ENCODE measurements around the gene SLC9A8. TPM values are rescaled to one million over a fixed set of nuclear protein-coding genes. Genes with fewer than 3 reads are reported as not detected.

SLC9A8 gene
- total and polyA plus RNA-seq, 9 of the 15 experiments (the other 6 are each of a cell fraction or from before 2014, with no cell fraction given), result 0.56 to 9.7 (median 5.0) TPM

DNA sequence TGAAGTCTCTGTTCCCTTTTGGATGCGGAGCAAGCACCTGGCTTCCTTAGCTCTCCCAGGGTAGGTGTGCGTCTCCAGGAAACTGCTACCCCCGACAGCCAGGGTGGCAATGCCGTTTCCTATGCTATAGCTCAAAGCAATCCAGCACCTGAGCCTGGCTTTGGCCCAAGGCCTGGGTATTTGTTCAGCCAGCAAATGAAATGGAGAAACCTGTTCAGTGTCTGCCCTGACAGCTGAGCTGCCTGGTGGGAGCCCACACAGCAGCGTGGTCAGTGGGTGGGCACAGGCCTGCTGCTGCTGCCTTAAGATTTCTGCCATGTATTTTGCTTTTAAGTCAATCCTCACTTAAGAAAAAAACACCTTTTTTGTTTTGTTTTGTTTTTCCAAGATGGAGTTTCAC, 89.0 kb downstream of the SLC9A8 start (continued):
- TF ChIP-seq, protein P1, sequence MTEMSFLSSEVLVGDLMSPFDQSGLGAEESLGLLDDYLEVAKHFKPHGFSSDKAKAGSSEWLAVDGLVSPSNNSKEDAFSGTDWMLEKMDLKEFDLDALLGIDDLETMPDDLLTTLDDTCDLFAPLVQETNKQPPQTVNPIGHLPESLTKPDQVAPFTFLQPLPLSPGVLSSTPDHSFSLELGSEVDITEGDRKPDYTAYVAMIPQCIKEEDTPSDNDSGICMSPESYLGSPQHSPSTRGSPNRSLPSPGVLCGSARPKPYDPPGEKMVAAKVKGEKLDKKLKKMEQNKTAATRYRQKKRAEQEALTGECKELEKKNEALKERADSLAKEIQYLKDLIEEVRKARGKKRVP (CRISPR knock-in tag; IDR thresholded peaks at IDR 0.05), result no peak
- TF ChIP-seq BRD9 (IDR thresholded peaks at IDR 0.05; ENCODE audit: low read depth, partially characterized antibody), result no peak

DNA sequence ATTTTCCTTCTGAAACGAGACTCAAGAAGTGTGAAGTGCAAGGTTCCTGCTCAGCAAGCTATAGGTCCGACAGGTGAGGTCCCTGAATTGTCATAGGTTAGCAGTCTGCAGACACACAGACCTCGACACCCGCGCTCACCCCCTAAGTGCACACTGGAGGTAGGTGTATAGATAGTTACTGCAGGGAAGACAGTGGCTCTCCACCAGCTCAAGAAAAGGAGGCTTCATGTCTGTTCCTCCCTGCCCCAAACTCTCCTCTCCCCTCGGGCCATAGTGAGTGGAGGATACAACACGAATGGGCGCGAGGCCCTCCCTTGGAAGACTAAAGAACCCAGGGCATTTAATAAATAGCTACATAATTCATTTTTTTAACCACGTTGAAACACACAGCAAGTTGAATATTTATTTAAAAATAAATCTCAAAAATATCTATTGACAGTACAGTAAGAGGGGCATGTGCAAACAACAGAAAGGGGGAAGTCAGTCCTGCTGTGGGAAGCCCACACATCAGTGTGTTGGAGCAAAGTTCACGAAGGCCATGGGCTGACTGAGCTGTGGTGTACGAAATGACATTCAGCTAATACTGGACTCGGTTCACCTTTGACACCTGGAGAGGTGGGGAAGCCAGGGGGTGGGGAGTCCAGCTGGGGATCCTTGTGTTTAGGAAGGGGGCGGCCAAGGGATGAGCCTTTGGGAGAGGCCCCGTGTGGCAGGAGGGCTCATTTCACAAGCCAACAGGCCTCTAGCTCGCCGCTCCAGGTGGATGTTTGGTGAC, 92.0 kb downstream of the SLC9A8 start:
- ATAC-seq, result no peak
- intact Hi-C loops (cut with micrococcal nuclease), result no loop called here
- Histone ChIP-seq H3K27ac (ENCODE audit: extremely low read depth, low read depth, low read length) (no peak overlapping the region), H2AFZ (ENCODE audit: low read depth, low read length) (no peak overlapping the region), H3K4me1 (replicated peaks in 1 of 2; ENCODE audit: control insufficient read depth in 2 of 2, insufficient read depth in 2 of 2, low read length in 2 of 2) (peaks cover 0 to 12% of the 10 kb centered on the region in 2 experiments; a peak in 1 of 5 replicates), H3K9ac (ENCODE audit: insufficient read depth in 1 of 2, low read depth in 2 of 2, low read length in 2 of 2) (no peak overlapping the region), H3K9me3 (replicated peaks; ENCODE audit: control insufficient read depth, insufficient read depth, low read depth, low read length) (no peaks in the 10 kb centered on the region), H3K27me3 (ENCODE audit: control insufficient read depth in 2 of 2, insufficient read depth in 2 of 2, low read length in 2 of 2) (no peaks in the 10 kb centered on the region), H3K79me2 (ENCODE audit: control insufficient read depth, insufficient read depth, low read length) (peaks cover 4% of the 10 kb centered on the region; the same call in 2 of the 3 replicates), H3K4me2 (ENCODE audit: insufficient read depth, low read length) (no peak overlapping the region), H3K4me3 (no peak overlapping the region), H3K36me3 (ENCODE audit: control insufficient read depth, insufficient read depth, low read length) (peaks cover 54% of the 10 kb centered on the region), H4K20me1 (replicated peaks; ENCODE audit: control insufficient read depth, insufficient read depth, low read length) (no peaks in the 10 kb centered on the region), H3K9me1 (ENCODE audit: control insufficient read depth, insufficient read depth, low read length) (no peaks in the 10 kb centered on the region)
- in situ Hi-C loops (cut with MboI), result no loop called here
- peak in 2 of 4 experiments; percentile 12 to 19 for DNase-seq (ENCODE audit: extremely low read depth in 1 of 4, low spot score in 3 of 4)
- POLR2A ChIA-PET, result interaction anchor here (0.5 to 4.0 kb wide), 6 partner anchors 9 to 627 kb away, joined by 3 to 16 read pairs (median 6); partner anchors contain the start of gene ZNFX1
- no TSS peak for BruUV-seq (replicated peaks)
- 86% methylated on average over 16 of the region's 17 CpGs for WGBS (ENCODE audit: insufficient coverage, low coverage, missing lambda C conversion rate)
- no peak for FAIRE-seq
- CTCF ChIA-PET (ENCODE audit: low intra/inter-chr PET ratio), result no interaction called here
- TF ChIP-seq STAG1 (CRISPR knock-in tag; IDR thresholded peaks at IDR 0.05; ENCODE audit: borderline replicate concordance), result no peak
- TF ChIP-seq ZNF431 (CRISPR knock-in tag; IDR thresholded peaks at IDR 0.05), result no peak
- TF ChIP-seq BRD9 (IDR thresholded peaks at IDR 0.05; ENCODE audit: low read depth, partially characterized antibody), result no peak
- TF ChIP-seq, protein P2, sequence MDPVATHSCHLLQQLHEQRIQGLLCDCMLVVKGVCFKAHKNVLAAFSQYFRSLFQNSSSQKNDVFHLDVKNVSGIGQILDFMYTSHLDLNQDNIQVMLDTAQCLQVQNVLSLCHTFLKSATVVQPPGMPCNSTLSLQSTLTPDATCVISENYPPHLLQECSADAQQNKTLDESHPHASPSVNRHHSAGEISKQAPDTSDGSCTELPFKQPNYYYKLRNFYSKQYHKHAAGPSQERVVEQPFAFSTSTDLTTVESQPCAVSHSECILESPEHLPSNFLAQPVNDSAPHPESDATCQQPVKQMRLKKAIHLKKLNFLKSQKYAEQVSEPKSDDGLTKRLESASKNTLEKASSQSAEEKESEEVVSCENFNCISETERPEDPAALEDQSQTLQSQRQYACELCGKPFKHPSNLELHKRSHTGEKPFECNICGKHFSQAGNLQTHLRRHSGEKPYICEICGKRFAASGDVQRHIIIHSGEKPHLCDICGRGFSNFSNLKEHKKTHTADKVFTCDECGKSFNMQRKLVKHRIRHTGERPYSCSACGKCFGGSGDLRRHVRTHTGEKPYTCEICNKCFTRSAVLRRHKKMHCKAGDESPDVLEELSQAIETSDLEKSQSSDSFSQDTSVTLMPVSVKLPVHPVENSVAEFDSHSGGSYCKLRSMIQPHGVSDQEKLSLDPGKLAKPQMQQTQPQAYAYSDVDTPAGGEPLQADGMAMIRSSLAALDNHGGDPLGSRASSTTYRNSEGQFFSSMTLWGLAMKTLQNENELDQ (CRISPR knock-in tag; IDR thresholded peaks at IDR 0.05; ENCODE audit: borderline replicate concordance), result no peak
- TF ChIP-seq CHCHD3 (CRISPR knock-in tag; IDR thresholded peaks at IDR 0.05), result no peak
- TF ChIP-seq, protein P3, sequence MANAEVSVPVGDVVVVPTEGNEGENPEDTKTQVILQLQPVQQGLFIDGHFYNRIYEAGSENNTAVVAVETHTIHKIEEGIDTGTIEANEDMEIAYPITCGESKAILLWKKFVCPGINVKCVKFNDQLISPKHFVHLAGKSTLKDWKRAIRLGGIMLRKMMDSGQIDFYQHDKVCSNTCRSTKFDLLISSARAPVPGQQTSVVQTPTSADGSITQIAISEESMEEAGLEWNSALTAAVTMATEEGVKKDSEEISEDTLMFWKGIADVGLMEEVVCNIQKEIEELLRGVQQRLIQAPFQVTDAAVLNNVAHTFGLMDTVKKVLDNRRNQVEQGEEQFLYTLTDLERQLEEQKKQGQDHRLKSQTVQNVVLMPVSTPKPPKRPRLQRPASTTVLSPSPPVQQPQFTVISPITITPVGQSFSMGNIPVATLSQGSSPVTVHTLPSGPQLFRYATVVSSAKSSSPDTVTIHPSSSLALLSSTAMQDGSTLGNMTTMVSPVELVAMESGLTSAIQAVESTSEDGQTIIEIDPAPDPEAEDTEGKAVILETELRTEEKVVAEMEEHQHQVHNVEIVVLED (CRISPR knock-in tag; IDR thresholded peaks at IDR 0.05), result no peak
- TF ChIP-seq ILK (tag; IDR thresholded peaks at IDR 0.05; ENCODE audit: borderline replicate concordance, low read depth), result no peak
- TF ChIP-seq RFX7 (CRISPR knock-in tag; IDR thresholded peaks at IDR 0.05), result no peak

Measured in K562 (cell line).